HEK293T (cell line): ENCODE data around the gene SERINC3.

Source experiments
- CTCF ChIA-PET: fragments of 350-600 bp; formaldehyde crosslinking; extraction: SDS; loops from one replicate; lab custom pipeline; 2021; ENCODE audit warnings: antibody characterized with exemption, inconsistent platforms; lab: Yijun Ruan, JAX
- POLR2A ChIA-PET: fragments of 350-600 bp; formaldehyde crosslinking; extraction: SDS; loops from one replicate; lab custom pipeline; 2020; ENCODE audit warnings: antibody characterized with exemption, inconsistent platforms; lab: Yijun Ruan, JAX
- DNase-seq: peaks from one replicate; pipeline ENCODE4 v3.0.0; 2012; ENCODE audit warnings: mixed read lengths; ENCODE audit errors: extremely low spot score
- ARNT ChIP-seq: fragments of 450-650 bp; IDR thresholded peaks from 2 replicates; pipeline ENCODE4 v1.6.1; 2017; ENCODE audit warnings: mild to moderate bottlenecking
- BHLHE40 ChIP-seq: fragments of 450-650 bp; IDR thresholded peaks from 2 replicates; pipeline ENCODE4 v1.6.1; 2016; ENCODE audit warnings: mild to moderate bottlenecking, moderate library complexity, borderline replicate concordance
- CTBP1 ChIP-seq: fragments of 450-650 bp; IDR thresholded peaks from 2 replicates; pipeline ENCODE4 v1.6.1; 2016; ENCODE audit warnings: borderline replicate concordance
- ELF4 ChIP-seq: fragments of 450-650 bp; IDR thresholded peaks from 2 replicates; pipeline ENCODE4 v1.6.1; 2017; ENCODE audit warnings: antibody characterized with exemption
- FOXA1 ChIP-seq: fragments of 450-650 bp; IDR thresholded peaks from 2 replicates; pipeline ENCODE4 v1.6.1; 2016; ENCODE audit warnings: mild to moderate bottlenecking
- FOXK2 ChIP-seq: fragments of 450-650 bp; IDR thresholded peaks from 2 replicates; pipeline ENCODE4 v1.6.1; 2016; ENCODE audit warnings: mild to moderate bottlenecking
- FOXM1 ChIP-seq: fragments of 450-650 bp; IDR thresholded peaks from 2 replicates; pipeline ENCODE4 v1.6.1; 2017; ENCODE audit warnings: mild to moderate bottlenecking, borderline replicate concordance
- HDGF ChIP-seq: fragments of 450-650 bp; IDR thresholded peaks from 2 replicates; pipeline ENCODE4 v1.6.1; 2017; ENCODE audit warnings: antibody characterized with exemption, borderline replicate concordance
- L3MBTL2 ChIP-seq: fragments of 450-650 bp; conservative IDR thresholded peaks from 2 replicates; pipeline ENCODE4 v1.6.1; 2016; ENCODE audit warnings: mild to moderate bottlenecking
- LEF1 ChIP-seq: fragments of 450-650 bp; IDR thresholded peaks from 2 replicates; pipeline ENCODE4 v1.6.1; 2017; ENCODE audit warnings: mild to moderate bottlenecking, borderline replicate concordance
- NFRKB ChIP-seq: fragments of 450-650 bp; IDR thresholded peaks from 2 replicates; pipeline ENCODE4 v1.6.1; 2016; ENCODE audit warnings: mild to moderate bottlenecking, moderate library complexity
- SP1 ChIP-seq: fragments of 450-650 bp; IDR thresholded peaks from 2 replicates; pipeline ENCODE4 v1.6.1; 2017
- TARDBP ChIP-seq: fragments of 450-650 bp; IDR thresholded peaks from 2 replicates; pipeline ENCODE4 v1.6.1; 2016
- ZNF384 ChIP-seq: fragments of 450-650 bp; IDR thresholded peaks from 2 replicates; pipeline ENCODE4 v1.6.1; 2016
- TF ChIP-seq, protein P1 (sequence below): fragments of 450-650 bp; IDR thresholded peaks from 2 replicates; pipeline ENCODE4 v1.6.1; 2016

The SERINC3 gene

GRCh38 chr20:44454306-44454963, 67.4 kb downstream of the SERINC3 start:
- POLR2A ChIA-PET: no interaction called here
- CTCF ChIA-PET: no interaction called here
- TF ChIP-seq TARDBP: no peak
- no peak for TF ChIP-seq FOXK2
- TF ChIP-seq ARNT: no peak
- no peak for TF ChIP-seq LEF1
- TF ChIP-seq ZNF384: no peak
- no peak for TF ChIP-seq CTBP1
- no peak for TF ChIP-seq L3MBTL2
- no peak for TF ChIP-seq HDGF
- no peak for DNase-seq

GRCh38 chr20:44450903-44451450, 70.9 kb downstream of the SERINC3 start:
- ChIA-PET CTCF (no interaction called here), POLR2A (no interaction called here)
- TF ChIP-seq LEF1: no peak
- TF ChIP-seq, protein P1, sequence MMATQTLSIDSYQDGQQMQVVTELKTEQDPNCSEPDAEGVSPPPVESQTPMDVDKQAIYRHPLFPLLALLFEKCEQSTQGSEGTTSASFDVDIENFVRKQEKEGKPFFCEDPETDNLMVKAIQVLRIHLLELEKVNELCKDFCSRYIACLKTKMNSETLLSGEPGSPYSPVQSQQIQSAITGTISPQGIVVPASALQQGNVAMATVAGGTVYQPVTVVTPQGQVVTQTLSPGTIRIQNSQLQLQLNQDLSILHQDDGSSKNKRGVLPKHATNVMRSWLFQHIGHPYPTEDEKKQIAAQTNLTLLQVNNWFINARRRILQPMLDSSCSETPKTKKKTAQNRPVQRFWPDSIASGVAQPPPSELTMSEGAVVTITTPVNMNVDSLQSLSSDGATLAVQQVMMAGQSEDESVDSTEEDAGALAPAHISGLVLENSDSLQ: no peak
- TF ChIP-seq FOXM1: no peak
- TF ChIP-seq L3MBTL2: no peak
- TF ChIP-seq NFRKB: no peak
- TF ChIP-seq SP1: no peak
- no peak for TF ChIP-seq ZNF384
- no peak for TF ChIP-seq BHLHE40
- TF ChIP-seq HDGF: no peak
- no peak for TF ChIP-seq TARDBP
- no peak for TF ChIP-seq ARNT
- no peak for TF ChIP-seq FOXA1
- DNase-seq: no peak

- ChIA-PET POLR2A (no interaction called here), CTCF (no interaction called here)
- TF ChIP-seq, protein P1: no peak
- TF ChIP-seq ELF4: no peak
- DNase-seq: no peak
Measured at GRCh38 chr20:44450281-44450889, 71.5 kb downstream of the SERINC3 start.

GRCh38 chr20:44449864-44450263, 72.0 kb downstream of the SERINC3 start:
- ChIA-PET CTCF (interaction anchor here (1.2 kb wide), 1 partner anchor 23 kb away, joined by 4 read pairs; no protein-coding TSS in a partner anchor), POLR2A (no interaction called here)
- TF ChIP-seq ARNT (no peak), ZNF384 (no peak), L3MBTL2 (no peak)
- DNase-seq: no peak

- ChIA-PET CTCF (interaction anchor here (0.8 to 1.2 kb wide), 2 partner anchors 24 to 64 kb away, joined by 3 to 4 read pairs; no protein-coding TSS in a partner anchor), POLR2A (no interaction called here)
- TF ChIP-seq LEF1: no peak
- TF ChIP-seq L3MBTL2: no peak
- TF ChIP-seq SP1: no peak
- no peak for TF ChIP-seq NFRKB
- no peak for TF ChIP-seq CTBP1
- DNase-seq: peak; percentile 60
Measured at GRCh38 chr20:44448753-44449546, 72.9 kb downstream of the SERINC3 start.

DNA sequence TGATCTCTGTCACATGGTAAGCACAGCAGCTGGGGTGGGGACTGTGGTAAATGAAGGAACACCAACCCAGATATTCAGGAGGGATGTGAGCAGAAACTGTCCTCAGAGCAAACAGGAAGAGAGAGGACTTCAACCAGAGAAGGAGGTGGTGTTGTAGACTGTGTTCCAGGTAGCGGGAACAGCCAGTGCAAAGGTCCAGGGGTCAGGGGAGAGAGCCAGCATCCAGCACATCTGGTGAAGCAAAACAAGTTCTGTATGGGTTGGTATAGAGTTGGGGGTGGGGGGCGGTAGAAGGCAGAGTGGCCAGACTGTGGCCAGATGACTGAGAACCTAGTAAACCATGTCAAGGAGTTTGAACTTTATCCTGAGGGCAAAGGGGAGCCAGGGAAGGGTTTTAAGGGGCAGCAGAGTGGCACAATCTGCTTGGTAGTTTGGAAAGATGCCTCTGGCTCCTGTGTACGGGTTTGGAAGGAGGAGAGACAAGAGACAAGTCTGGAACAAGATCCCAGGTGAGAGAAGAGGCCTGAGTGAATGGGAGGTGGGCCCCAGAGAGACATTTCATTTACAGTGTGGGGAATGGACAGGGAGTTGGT, 73.9 kb downstream of the SERINC3 start:
- ChIA-PET POLR2A (no interaction called here), CTCF (no interaction called here)
- no peak for TF ChIP-seq FOXA1
- TF ChIP-seq, protein P1: no peak
- TF ChIP-seq HDGF: no peak
- no peak for DNase-seq
